HepG2 (cell line): Measurements from ENCODE around the gene BLOC1S4. TPM values are rescaled to one million over a fixed set of nuclear protein-coding genes. Genes with fewer than 3 reads are reported as not detected.

Experiments
- ARNT2 ChIP-seq: sonication (generic); formaldehyde crosslinking; IDR thresholded peaks from 2 replicates; pipeline ENCODE4 v1.8.0; 2022; ENCODE audit warnings: mild to moderate bottlenecking, low read depth, missing genetic modification reagents, moderate library complexity
- ATF1 ChIP-seq: IDR thresholded peaks from 2 replicates; pipeline ENCODE4 v1.6.1; 2016; ENCODE audit warnings: mild to moderate bottlenecking, control low read depth
- CBFB ChIP-seq: sonication (generic); formaldehyde crosslinking; IDR thresholded peaks from 2 replicates; pipeline ENCODE4 v1.4.0; 2020; ENCODE audit warnings: missing genetic modification reagents
- FOXO1 ChIP-seq: sonication (generic); formaldehyde crosslinking; IDR thresholded peaks from 2 replicates; pipeline ENCODE4 v1.4.0; 2020; ENCODE audit warnings: missing genetic modification reagents
- GLI4 ChIP-seq: sonication (generic); formaldehyde crosslinking; IDR thresholded peaks from 2 replicates; pipeline ENCODE4 v1.5.1; 2020; ENCODE audit warnings: missing genetic modification reagents, mild to moderate bottlenecking, moderate library complexity, borderline replicate concordance
- HES4 ChIP-seq: sonication (generic); formaldehyde crosslinking; IDR thresholded peaks from 2 replicates; pipeline ENCODE4 v1.9.0; 2021; ENCODE audit warnings: mild to moderate bottlenecking, missing genetic modification reagents, borderline replicate concordance
- KLF12 ChIP-seq: sonication (generic); formaldehyde crosslinking; IDR thresholded peaks from 2 replicates; pipeline ENCODE4 v1.4.0; 2020; ENCODE audit warnings: missing genetic modification reagents, borderline replicate concordance
- TARDBP ChIP-seq: sonication (generic); formaldehyde crosslinking; IDR thresholded peaks from 2 replicates; pipeline ENCODE4 v1.8.0; 2022; ENCODE audit warnings: mild to moderate bottlenecking, missing genetic modification reagents
- TRIM24 ChIP-seq: sonication (generic); formaldehyde crosslinking; IDR thresholded peaks from 2 replicates; pipeline ENCODE4 v1.8.0; 2022; ENCODE audit warnings: mild to moderate bottlenecking, missing genetic modification reagents
- ZNF10 ChIP-seq: sonication (generic); formaldehyde crosslinking; IDR thresholded peaks from 2 replicates; pipeline ENCODE4 v1.4.0; 2020; ENCODE audit warnings: mild to moderate bottlenecking, low read depth, missing genetic modification reagents, borderline replicate concordance
- ZNF296 ChIP-seq: sonication (generic); formaldehyde crosslinking; conservative IDR thresholded peaks from 2 replicates; pipeline ENCODE4 v1.5.0; 2020; ENCODE audit warnings: mild to moderate bottlenecking, missing genetic modification reagents
- ZNF317 ChIP-seq: sonication (generic); formaldehyde crosslinking; IDR thresholded peaks from 2 replicates; pipeline ENCODE4 v1.5.0; 2020; ENCODE audit warnings: mild to moderate bottlenecking, missing genetic modification reagents
- ZNF367 ChIP-seq: sonication (generic); formaldehyde crosslinking; IDR thresholded peaks from 2 replicates; pipeline ENCODE4 v1.4.0; 2020; ENCODE audit warnings: missing genetic modification reagents, borderline replicate concordance
- ZNF552 ChIP-seq: sonication (generic); formaldehyde crosslinking; IDR thresholded peaks from 2 replicates; pipeline ENCODE4 v1.9.0; 2022; ENCODE audit warnings: missing genetic modification reagents, mild to moderate bottlenecking, borderline replicate concordance
- ZNF678 ChIP-seq: sonication (generic); formaldehyde crosslinking; IDR thresholded peaks from 2 replicates; pipeline ENCODE4 v1.4.0; 2020; ENCODE audit warnings: mild to moderate bottlenecking, missing genetic modification reagents
- ZNF703 ChIP-seq: sonication (generic); formaldehyde crosslinking; IDR thresholded peaks from 2 replicates; pipeline ENCODE4 v1.5.1; 2020; ENCODE audit warnings: missing genetic modification reagents, mild to moderate bottlenecking, moderate library complexity, borderline replicate concordance
- ZNF747 ChIP-seq: sonication (generic); formaldehyde crosslinking; IDR thresholded peaks from 2 replicates; pipeline ENCODE4 v1.8.1; 2023; ENCODE audit warnings: missing genetic modification reagents, mild to moderate bottlenecking, borderline replicate concordance
- ZNF883 ChIP-seq: sonication (generic); formaldehyde crosslinking; IDR thresholded peaks from 2 replicates; pipeline ENCODE4 v1.5.1; 2020; ENCODE audit warnings: mild to moderate bottlenecking, missing genetic modification reagents; ENCODE audit errors: not compliant biosample characterization
- polyA plus RNA-seq, 8 experiments: library from polyadenylated mRNA; depleted of rRNA in 3 of 8; stranded (reverse) in 7 of 8; unstranded in 1 of 8; fragments of >200 nt; fragmentation: Illumina TruSeq in 4 of 8; extraction: Trizol in 4 of 8; gene quantifications; 2 replicates each; pipeline versions ENCODE4 v1.2.1 to v1.2.3, GENCODE V29; 2011 to 2016; ENCODE audit warnings: low read depth in 4 of 8, missing spikeins in 1 of 8, mixed read lengths in 1 of 8; ENCODE audit not compliant: insufficient read depth in 1 of 8
- total RNA-seq, 5 experiments: library from RNA; depleted of rRNA; stranded (reverse); fragments of >200 nt; fragmentation: Illumina TruSeq; extraction: Trizol; gene quantifications; 2 replicates each; pipeline ENCODE4 v1.2.3, GENCODE V29; 2016; ENCODE audit warnings: low read depth in 1 of 5
- TF ChIP-seq, protein P1 (sequence below): sonication (generic); formaldehyde crosslinking; IDR thresholded peaks from 2 replicates; pipeline ENCODE4 v1.5.0; 2020; ENCODE audit warnings: missing genetic modification reagents
- TF ChIP-seq, protein P2 (sequence below): sonication (generic); formaldehyde crosslinking; IDR thresholded peaks from 2 replicates; pipeline ENCODE4 v1.5.1; 2020; ENCODE audit warnings: mild to moderate bottlenecking, missing genetic modification reagents, moderate library complexity
- TF ChIP-seq, protein P3 (sequence below): IDR thresholded peaks from 2 replicates; pipeline ENCODE4 v1.6.1; 2012; ENCODE audit warnings: low read length, improper control_type of control experiment
- TF ChIP-seq, protein P4 (sequence below): conservative IDR thresholded peaks from 2 replicates; pipeline ENCODE4 v1.6.1; 2018; ENCODE audit warnings: missing genetic modification reagents

Gene BLOC1S4
- total and polyA plus RNA-seq, 2 of the 13 experiments (the other 11 are each of a cell fraction or from before 2014, with no cell fraction given): 15.5 to 20.9 TPM

DNA sequence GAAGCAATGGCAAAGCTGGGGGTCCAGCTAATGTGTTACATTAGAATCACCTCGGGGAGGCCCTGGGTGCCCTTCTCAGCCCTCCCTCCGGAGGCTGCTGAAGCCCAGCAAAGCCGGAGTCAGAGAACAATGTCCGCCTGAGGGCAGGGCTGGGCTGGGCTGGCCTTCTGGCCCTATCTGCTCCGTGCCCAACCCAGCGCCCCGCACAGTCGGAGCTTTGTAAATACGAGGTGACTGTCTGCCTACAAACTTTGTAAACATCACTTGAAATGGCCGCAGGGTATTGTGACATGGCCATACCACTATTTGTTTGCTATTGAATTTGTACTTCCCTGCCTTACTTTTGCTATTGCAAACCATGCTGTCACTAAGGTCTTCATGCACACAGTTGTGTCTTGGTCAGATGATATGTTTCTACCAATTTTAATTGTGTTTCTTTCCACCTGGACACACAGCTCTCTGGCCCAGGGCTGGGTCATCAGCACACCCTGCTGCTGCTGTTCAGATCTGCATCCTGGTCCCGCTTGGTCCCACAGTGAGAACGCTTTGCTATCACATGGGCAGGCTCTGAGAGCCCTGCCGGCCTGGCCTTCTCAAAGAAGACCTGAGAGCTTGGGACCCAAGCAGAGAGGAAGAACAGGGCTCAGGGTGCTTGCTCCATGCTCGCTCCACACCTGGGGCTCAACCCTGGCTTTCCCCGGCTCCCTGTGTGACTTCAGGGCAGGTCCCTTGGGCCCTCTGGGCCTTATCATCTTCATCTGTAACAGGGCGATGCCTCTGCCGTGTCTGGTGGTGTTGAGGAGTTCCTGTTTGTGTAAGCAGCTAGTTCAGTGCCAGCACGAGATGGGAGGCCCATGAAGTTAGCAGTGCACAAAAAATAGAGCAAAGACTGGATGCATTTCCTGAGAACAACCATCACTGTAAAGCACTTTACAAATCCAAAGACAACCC, 20.0 kb upstream of the BLOC1S4 start (continued):
- TF ChIP-seq, protein P1, sequence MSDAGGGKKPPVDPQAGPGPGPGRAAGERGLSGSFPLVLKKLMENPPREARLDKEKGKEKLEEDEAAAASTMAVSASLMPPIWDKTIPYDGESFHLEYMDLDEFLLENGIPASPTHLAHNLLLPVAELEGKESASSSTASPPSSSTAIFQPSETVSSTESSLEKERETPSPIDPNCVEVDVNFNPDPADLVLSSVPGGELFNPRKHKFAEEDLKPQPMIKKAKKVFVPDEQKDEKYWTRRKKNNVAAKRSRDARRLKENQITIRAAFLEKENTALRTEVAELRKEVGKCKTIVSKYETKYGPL (CRISPR knock-in tag): peak; percentile 62; the same call in 1 of the 2 replicates
- TF ChIP-seq ZNF296 (CRISPR knock-in tag): no peak
- TF ChIP-seq ZNF552: peak; percentile 73; the same call in 1 of the 2 replicates
- TF ChIP-seq HES4 (CRISPR knock-in tag): 0 out of 2 replicates have a peak, but pooled peaks have one; percentile 28
- peak; percentile 91 for TF ChIP-seq ZNF317
- TF ChIP-seq ZNF883: no peak
- peak; percentile 72; the same call in 1 of the 2 replicates for TF ChIP-seq TRIM24 (CRISPR knock-in tag)
- peak; percentile 96 for TF ChIP-seq ZNF747 (CRISPR knock-in tag)
- 0 out of 2 replicates have a peak, but pooled peaks have one; percentile 25 for TF ChIP-seq ZNF367
- TF ChIP-seq ARNT2 (CRISPR knock-in tag): peak; percentile 85
- TF ChIP-seq, protein P2, sequence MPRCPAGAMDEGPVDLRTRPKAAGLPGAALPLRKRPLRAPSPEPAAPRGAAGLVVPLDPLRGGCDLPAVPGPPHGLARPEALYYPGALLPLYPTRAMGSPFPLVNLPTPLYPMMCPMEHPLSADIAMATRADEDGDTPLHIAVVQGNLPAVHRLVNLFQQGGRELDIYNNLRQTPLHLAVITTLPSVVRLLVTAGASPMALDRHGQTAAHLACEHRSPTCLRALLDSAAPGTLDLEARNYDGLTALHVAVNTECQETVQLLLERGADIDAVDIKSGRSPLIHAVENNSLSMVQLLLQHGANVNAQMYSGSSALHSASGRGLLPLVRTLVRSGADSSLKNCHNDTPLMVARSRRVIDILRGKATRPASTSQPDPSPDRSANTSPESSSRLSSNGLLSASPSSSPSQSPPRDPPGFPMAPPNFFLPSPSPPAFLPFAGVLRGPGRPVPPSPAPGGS (CRISPR knock-in tag): peak; percentile 82; the same call in 1 of the 2 replicates
- peak; percentile 99 for TF ChIP-seq FOXO1 (CRISPR knock-in tag)
- peak; percentile 88 for TF ChIP-seq CBFB (CRISPR knock-in tag)
- TF ChIP-seq, protein P3, sequence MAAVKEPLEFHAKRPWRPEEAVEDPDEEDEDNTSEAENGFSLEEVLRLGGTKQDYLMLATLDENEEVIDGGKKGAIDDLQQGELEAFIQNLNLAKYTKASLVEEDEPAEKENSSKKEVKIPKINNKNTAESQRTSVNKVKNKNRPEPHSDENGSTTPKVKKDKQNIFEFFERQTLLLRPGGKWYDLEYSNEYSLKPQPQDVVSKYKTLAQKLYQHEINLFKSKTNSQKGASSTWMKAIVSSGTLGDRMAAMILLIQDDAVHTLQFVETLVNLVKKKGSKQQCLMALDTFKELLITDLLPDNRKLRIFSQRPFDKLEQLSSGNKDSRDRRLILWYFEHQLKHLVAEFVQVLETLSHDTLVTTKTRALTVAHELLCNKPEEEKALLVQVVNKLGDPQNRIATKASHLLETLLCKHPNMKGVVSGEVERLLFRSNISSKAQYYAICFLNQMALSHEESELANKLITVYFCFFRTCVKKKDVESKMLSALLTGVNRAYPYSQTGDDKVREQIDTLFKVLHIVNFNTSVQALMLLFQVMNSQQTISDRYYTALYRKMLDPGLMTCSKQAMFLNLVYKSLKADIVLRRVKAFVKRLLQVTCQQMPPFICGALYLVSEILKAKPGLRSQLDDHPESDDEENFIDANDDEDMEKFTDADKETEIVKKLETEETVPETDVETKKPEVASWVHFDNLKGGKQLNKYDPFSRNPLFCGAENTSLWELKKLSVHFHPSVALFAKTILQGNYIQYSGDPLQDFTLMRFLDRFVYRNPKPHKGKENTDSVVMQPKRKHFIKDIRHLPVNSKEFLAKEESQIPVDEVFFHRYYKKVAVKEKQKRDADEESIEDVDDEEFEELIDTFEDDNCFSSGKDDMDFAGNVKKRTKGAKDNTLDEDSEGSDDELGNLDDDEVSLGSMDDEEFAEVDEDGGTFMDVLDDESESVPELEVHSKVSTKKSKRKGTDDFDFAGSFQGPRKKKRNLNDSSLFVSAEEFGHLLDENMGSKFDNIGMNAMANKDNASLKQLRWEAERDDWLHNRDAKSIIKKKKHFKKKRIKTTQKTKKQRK: no peak
- peak; percentile 95 for TF ChIP-seq TARDBP (CRISPR knock-in tag)
- TF ChIP-seq ZNF703 (CRISPR knock-in tag): peak; percentile 25; the same call in 1 of the 2 replicates
- peak; percentile 30; the same call in 1 of the 2 replicates for TF ChIP-seq KLF12 (CRISPR knock-in tag)
- TF ChIP-seq, protein P4, sequence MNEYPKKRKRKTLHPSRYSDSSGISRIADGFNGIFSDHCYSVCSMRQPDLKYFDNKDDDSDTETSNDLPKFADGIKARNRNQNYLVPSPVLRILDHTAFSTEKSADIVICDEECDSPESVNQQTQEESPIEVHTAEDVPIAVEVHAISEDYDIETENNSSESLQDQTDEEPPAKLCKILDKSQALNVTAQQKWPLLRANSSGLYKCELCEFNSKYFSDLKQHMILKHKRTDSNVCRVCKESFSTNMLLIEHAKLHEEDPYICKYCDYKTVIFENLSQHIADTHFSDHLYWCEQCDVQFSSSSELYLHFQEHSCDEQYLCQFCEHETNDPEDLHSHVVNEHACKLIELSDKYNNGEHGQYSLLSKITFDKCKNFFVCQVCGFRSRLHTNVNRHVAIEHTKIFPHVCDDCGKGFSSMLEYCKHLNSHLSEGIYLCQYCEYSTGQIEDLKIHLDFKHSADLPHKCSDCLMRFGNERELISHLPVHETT: peak; percentile 52; the same call in 1 of the 2 replicates
- 0 out of 2 replicates have a peak, but pooled peaks have one; percentile 9 for TF ChIP-seq GLI4
- TF ChIP-seq ZNF678 (CRISPR knock-in tag): no peak
- TF ChIP-seq ZNF10 (CRISPR knock-in tag): no peak
- no peak for TF ChIP-seq ATF1 (CRISPR knock-in tag)
